Gastrocnemius medialis (tissue), 4 donors: ENCODE results near the gene OSGIN1. TPM values are rescaled to one million over a fixed set of nuclear protein-coding genes. Genes with fewer than 3 reads are reported as not detected.
A peak's percentile ranks its signal among the peaks of the same experiment; 100 is the strongest.

Experiments
- ATAC-seq, 2 donors: fragments of 150-250 bp; one replicate each; pipeline ENCODE4 v1.9.1; 2016
- DNase-seq, 2 donors: peaks; one replicate each; pipeline ENCODE4 v3.0.0-alpha.2; 2019
- H3K27ac ChIP-seq, 4 donors: fragments of 200-600 bp; sonication (generic); 1 replicate in 1 of 4; 2 replicates in 3 of 4; pipeline ENCODE4 v1.5.1; 2016 to 2018; ENCODE audit warnings: mild to moderate bottlenecking in 2 of 4, moderate library complexity in 1 of 4
- H3K27me3 ChIP-seq, 3 donors: fragments of 200-600 bp; sonication (generic) in 2 of 3; 1 replicate in 1 of 3; 2 replicates in 2 of 3; pipeline versions ENCODE4 v1.5.1 to v1.6.0; 2016 to 2019; ENCODE audit warnings: mild to moderate bottlenecking in 1 of 3, moderate library complexity in 1 of 3
- H3K36me3 ChIP-seq, 2 donors: fragments of 200-600 bp; sonication (generic) in 1 of 2; one replicate each; pipeline ENCODE4 v1.5.1; 2017 to 2018
- H3K4me1 ChIP-seq, 2 donors: fragments of 200-600 bp; sonication (generic) in 1 of 2; one replicate each; pipeline ENCODE4 v1.5.1; 2016 to 2017; ENCODE audit warnings: mild to moderate bottlenecking in 2 of 2
- H3K4me3 ChIP-seq, 4 donors: fragments of 200-600 bp; sonication (generic) in 3 of 4; 1 replicate in 1 of 4; 2 replicates in 3 of 4; pipeline ENCODE4 v1.5.1; 2016 to 2019; ENCODE audit warnings: mild to moderate bottlenecking in 2 of 4
- H3K9me3 ChIP-seq, 3 donors: fragments of 200-600 bp; sonication (generic) in 2 of 3; 1 replicate in 1 of 3; 2 replicates in 2 of 3; pipeline ENCODE4 v1.5.1; 2016 to 2019
- POLR2A ChIP-seq, 2 donors: fragments of 450-650 bp; IDR thresholded peaks; one replicate each; pipeline ENCODE4 v1.6.1; 2017; ENCODE audit warnings: antibody characterized with exemption in 2 of 2, mild to moderate bottlenecking in 2 of 2, moderate library complexity in 2 of 2
- in situ Hi-C, 4 donors: fragments of 200-750 bp; cut with MboI; loops; one replicate each; pipeline versions ENCODE4 v1.15.0 to v1.8.0; 2017; ENCODE audit warnings: low sequenced_read_pairs in 4 of 4
- intact Hi-C: fragments of 100-400 bp; cut with DNase I; formaldehyde crosslinking; loops from one replicate; pipeline ENCODE4 v1.15.1; 2023; ENCODE audit warnings: low total_unique reads
- total RNA-seq, 4 donors: library from RNA; depleted of rRNA; stranded (reverse); fragments of >200 nt; gene quantifications; one replicate each; pipeline versions ENCODE4 v1.1.0 to v1.2.3, GENCODE V29; 2016
- TF ChIP-seq, protein P1 (sequence below), 5 experiments: fragments of 450-650 bp in 3 of 5; fragments of 200-600 bp in 2 of 5; sonication (generic) in 2 of 5; IDR thresholded peaks in 4 of 5; conservative IDR thresholded peaks in 1 of 5; 1 replicate in 4 of 5; 2 replicates in 1 of 5; pipeline ENCODE4 v1.5.1; 2016 to 2019; ENCODE audit warnings: antibody characterized with exemption in 5 of 5, mild to moderate bottlenecking in 3 of 5, moderate library complexity in 3 of 5

The OSGIN1 gene
- total RNA-seq, 4 donors from 2014 or later = 9.6 to 24.9 (median 13.2) TPM

DNA sequence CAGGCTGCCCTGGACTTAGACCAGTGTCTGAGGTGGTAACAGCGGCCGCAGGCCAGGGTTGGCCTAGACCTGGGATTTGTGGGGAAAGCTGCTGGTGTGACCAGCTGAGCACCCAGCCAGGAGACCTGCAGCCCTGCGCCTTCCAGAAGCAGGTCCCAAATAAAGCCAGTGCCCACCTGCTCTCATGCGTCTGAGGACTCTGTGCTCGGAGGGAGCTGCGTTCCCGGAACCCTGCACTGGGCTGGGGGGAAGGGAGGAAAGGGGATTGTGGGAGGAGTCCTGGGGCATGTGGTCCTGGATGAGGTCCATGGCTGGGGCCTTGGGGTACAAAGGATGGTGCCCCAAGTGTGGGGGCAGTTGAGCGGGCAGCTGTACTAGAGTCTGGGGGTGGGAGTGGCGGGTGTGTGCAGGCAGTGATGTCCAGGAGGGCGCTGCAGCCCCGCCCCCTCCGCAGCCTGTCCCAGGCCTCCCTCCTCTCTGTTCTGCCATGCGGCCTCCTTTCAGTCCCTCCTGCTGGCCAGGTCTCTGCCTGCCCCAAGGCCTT, 13.2 kb downstream of the OSGIN1 start:
- peaks cover 0 to 7% (median 0%) of the 10 kb centered on the region in 3 donors for H3K27me3 ChIP-seq
- no peak for TF ChIP-seq POLR2A (IDR thresholded peaks at IDR 0.05)
- TF ChIP-seq, protein P1, sequence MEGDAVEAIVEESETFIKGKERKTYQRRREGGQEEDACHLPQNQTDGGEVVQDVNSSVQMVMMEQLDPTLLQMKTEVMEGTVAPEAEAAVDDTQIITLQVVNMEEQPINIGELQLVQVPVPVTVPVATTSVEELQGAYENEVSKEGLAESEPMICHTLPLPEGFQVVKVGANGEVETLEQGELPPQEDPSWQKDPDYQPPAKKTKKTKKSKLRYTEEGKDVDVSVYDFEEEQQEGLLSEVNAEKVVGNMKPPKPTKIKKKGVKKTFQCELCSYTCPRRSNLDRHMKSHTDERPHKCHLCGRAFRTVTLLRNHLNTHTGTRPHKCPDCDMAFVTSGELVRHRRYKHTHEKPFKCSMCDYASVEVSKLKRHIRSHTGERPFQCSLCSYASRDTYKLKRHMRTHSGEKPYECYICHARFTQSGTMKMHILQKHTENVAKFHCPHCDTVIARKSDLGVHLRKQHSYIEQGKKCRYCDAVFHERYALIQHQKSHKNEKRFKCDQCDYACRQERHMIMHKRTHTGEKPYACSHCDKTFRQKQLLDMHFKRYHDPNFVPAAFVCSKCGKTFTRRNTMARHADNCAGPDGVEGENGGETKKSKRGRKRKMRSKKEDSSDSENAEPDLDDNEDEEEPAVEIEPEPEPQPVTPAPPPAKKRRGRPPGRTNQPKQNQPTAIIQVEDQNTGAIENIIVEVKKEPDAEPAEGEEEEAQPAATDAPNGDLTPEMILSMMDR (IDR thresholded peaks at IDR 0.05 in 4 of 5, conservative IDR thresholded peaks at IDR 0.05 in 1 of 5) = no peak
- H3K27ac ChIP-seq = no peak overlapping the region
- intact Hi-C loops = loop anchor here (5.0 kb wide), 1 partner anchor 221 kb away; the partner anchor contains the start of gene TAF1C
- ATAC-seq (no peak), DNase-seq (no peak)
- in situ Hi-C loops = loop anchor here (10.0 to 25.0 kb wide), 6 partner anchors 96 to 521 kb away; partner anchors contain the start of genes ADAD2 (in 1 of the 4), HSBP1 (in 1 of the 4) and TAF1C (in 1 of the 4)
- no peaks in the 10 kb centered on the region for H3K9me3 ChIP-seq
- H3K4me1 ChIP-seq = no peaks in the 10 kb centered on the region
- H3K36me3 ChIP-seq = peaks cover 0 to 51% of the 10 kb centered on the region in 2 donors
- H3K4me3 ChIP-seq = no peak overlapping the region

DNA sequence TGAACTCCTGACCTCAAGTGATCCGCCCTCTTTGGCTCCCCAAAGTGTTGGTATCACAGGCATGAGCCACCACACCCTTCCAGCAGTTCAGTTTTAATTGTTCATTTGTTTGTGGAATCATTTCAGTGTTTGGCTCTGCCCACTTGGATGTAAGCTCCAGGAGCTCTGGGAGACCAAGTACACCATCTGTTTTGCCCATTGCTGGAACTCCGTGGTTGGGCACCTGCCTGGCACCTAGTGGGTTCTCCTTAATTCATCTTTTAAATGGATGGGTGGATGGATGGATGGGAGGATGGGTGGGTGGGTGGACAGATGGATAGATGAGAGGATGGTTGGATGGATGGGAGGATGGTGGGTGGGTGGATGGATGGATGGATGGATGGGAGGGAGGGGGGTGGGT, 14.1 kb downstream of the OSGIN1 start:
- in situ Hi-C loops = loop anchor here (10.0 to 25.0 kb wide), 6 partner anchors 95 to 520 kb away; partner anchors contain the start of genes ADAD2 (in 1 of the 4), HSBP1 (in 1 of the 4) and TAF1C (in 1 of the 4)
- no peaks in the 10 kb centered on the region for H3K9me3 ChIP-seq
- TF ChIP-seq, protein P1 (IDR thresholded peaks at IDR 0.05 in 4 of 5, conservative IDR thresholded peaks at IDR 0.05 in 1 of 5) = no peak
- no peak for TF ChIP-seq POLR2A (IDR thresholded peaks at IDR 0.05)
- peaks cover 0 to 42% of the 10 kb centered on the region in 2 donors for H3K36me3 ChIP-seq
- no peak overlapping the region for H3K27ac ChIP-seq
- H3K27me3 ChIP-seq = peaks cover 0 to 7% (median 0%) of the 10 kb centered on the region in 3 donors
- H3K4me1 ChIP-seq = no peaks in the 10 kb centered on the region
- intact Hi-C loops = loop anchor here (5.0 kb wide), 1 partner anchor 220 kb away; the partner anchor contains the start of gene TAF1C
- DNase-seq (no peak), ATAC-seq (no peak)
- no peak overlapping the region for H3K4me3 ChIP-seq

DNA sequence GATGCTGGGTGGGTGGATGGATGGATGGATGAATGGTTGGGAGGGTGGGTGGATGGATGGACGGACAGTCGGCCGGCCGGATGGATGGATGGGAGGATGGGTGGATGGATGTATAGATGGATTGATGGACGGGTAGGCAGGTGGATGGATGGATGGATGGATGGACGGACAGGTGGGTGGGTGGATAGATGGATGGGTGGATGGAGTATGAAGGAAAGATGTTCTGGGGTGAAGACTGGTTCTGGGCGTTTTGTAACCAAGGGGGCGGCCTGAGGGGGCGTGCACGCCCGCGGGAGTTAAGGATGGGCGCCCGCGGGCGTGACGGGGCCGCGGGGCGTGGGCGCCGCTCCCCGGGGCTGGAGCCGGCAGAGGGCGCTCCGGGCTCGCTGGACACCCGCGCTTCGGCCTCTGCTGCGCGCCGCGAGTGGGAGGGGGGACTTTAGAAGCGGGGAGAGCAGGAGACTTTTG, 14.8 kb downstream of the OSGIN1 start, which contains the start of gene NECAB2:
TSS of gene NECAB2 (plus strand) at position 407 of the 468 bp plus-strand sequence. CDS start 405 bp downstream, outside the sequence.
- no peak for TF ChIP-seq POLR2A (IDR thresholded peaks at IDR 0.05)
- TF ChIP-seq, protein P1 (IDR thresholded peaks at IDR 0.05 in 4 of 5, conservative IDR thresholded peaks at IDR 0.05 in 1 of 5) = peak in 3 of 5 experiments; percentile 32 to 69 (median 56)
- Histone ChIP-seq H3K4me1 (no peaks in the 10 kb centered on the region), H3K27ac (no peak within 1 kb of the TSS), H3K36me3 (peaks cover 0 to 34% of the 10 kb centered on the region in 2 donors), H3K9me3 (no peaks in the 10 kb centered on the region), H3K4me3 (peak within 1 kb of the TSS in 2 of 4 donors; percentile 28 to 29), H3K27me3 (peaks cover 0 to 7% (median 0%) of the 10 kb centered on the region in 3 donors)
- in situ Hi-C loops = loop anchor here (10.0 to 25.0 kb wide), 6 partner anchors 94 to 519 kb away; partner anchors contain the start of genes ADAD2 (in 1 of the 4), HSBP1 (in 1 of the 4) and TAF1C (in 1 of the 4)
- intact Hi-C loops = loop anchor here (5.0 kb wide), 1 partner anchor 219 kb away; the partner anchor contains the start of gene TAF1C
- no peak for DNase-seq
- no peak for ATAC-seq

DNA sequence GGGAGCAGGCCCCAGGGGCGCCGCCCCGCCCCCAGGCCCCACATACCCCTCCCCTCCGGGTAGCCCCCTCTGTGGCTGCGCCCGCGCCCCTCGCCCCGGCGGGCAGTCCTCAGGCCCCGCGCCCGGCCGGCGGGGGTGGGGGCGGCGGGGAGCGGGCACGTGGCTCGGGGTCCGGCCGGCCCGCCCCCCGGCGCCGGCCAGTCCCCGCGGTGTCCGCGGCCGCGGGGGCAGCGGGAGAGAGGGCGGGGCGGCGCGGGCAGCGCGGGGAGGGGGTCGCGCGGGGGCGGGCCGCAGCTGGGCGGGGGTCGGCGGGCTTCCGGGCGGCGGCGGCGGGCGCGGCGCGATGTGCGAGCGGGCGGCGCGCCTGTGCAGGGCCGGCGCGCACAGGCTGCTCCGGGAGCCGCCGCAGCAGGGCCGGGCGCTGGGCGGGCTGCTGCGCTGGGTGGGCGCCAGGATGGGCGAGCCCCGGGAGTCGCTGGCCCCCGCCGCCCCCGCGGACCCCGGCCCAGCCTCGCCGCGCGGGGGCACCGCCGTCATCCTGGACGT, 15.3 kb downstream of the OSGIN1 start:
- Histone ChIP-seq H3K4me1 (no peaks in the 10 kb centered on the region), H3K27me3 (peaks cover 0 to 7% (median 0%) of the 10 kb centered on the region in 3 donors), H3K9me3 (no peaks in the 10 kb centered on the region), H3K36me3 (peaks cover 0 to 29% of the 10 kb centered on the region in 2 donors), H3K27ac (no peak overlapping the region), H3K4me3 (peak overlapping the region in 2 of 4 donors; percentile 28 to 29)
- no peak for TF ChIP-seq POLR2A (IDR thresholded peaks at IDR 0.05)
- TF ChIP-seq, protein P1 (IDR thresholded peaks at IDR 0.05 in 4 of 5, conservative IDR thresholded peaks at IDR 0.05 in 1 of 5) = no peak
- intact Hi-C loops = loop anchor here (5.0 kb wide), 1 partner anchor 219 kb away; the partner anchor contains the start of gene TAF1C
- no peak for DNase-seq
- ATAC-seq = no peak
- in situ Hi-C loops = loop anchor here (10.0 to 25.0 kb wide), 6 partner anchors 94 to 519 kb away; partner anchors contain the start of genes ADAD2 (in 1 of the 4), HSBP1 (in 1 of the 4) and TAF1C (in 1 of the 4)
